ENCODE results near the gene TRIM26.

GRCh38 chr6:30172681-30173080 is 40.5 kb downstream of the TRIM26 start:
- TF ChIP-seq ZNF274 (IDR thresholded peaks at IDR 0.05; ENCODE audit: low read depth, low read length) (no peak), YY1 (IDR thresholded peaks at IDR 0.05; ENCODE audit: insufficient read depth, insufficient read length) (no peak)
